Mucosa of descending colon (tissue), 3 donors: ENCODE results near the gene TUB. TPM values are rescaled to one million over a fixed set of nuclear protein-coding genes. Genes with fewer than 3 reads are reported as not detected.

Source experiments
- ATAC-seq: fragments of 200-7000 bp; cut with Tn5 transposase; one replicate; pipeline ENCODE4 v1.9.1; 2020; ENCODE audit warnings: mild to moderate bottlenecking, moderate library complexity
- DNase-seq, 3 donors: peaks; one replicate each; pipeline ENCODE4 v3.0.0-alpha.2; 2020
- H3K36me3 ChIP-seq: fragments of 200-600 bp; one replicate; pipeline ENCODE4 v1.8.0; 2021; ENCODE audit warnings: low read depth, mild to moderate bottlenecking
- H3K4me1 ChIP-seq: fragments of 200-600 bp; one replicate; pipeline ENCODE4 v1.8.0; 2021; ENCODE audit warnings: low read depth, mild to moderate bottlenecking
- H3K4me3 ChIP-seq: fragments of 200-600 bp; one replicate; pipeline ENCODE4 v1.8.0; 2021; ENCODE audit warnings: mild to moderate bottlenecking
- H3K9me3 ChIP-seq: fragments of 200-600 bp; one replicate; pipeline ENCODE4 v1.8.0; 2021; ENCODE audit warnings: mild to moderate bottlenecking
- CTCF ChIP-seq: fragments of 200-600 bp; IDR thresholded peaks from one replicate; pipeline ENCODE4 v1.8.0; 2022; ENCODE audit warnings: antibody characterized with exemption, mild to moderate bottlenecking
- intact Hi-C, 2 donors: fragments of 100-400 bp; cut with DNase I in 1 of 2; cut with micrococcal nuclease in 1 of 2; formaldehyde crosslinking; loops; one replicate each; pipeline versions ENCODE4 v1.11.0 to v1.11.1; 2022; cut with DNase I, micrococcal nuclease
- total RNA-seq, 3 donors: library from RNA; stranded (reverse); fragmentation: NEBNext Ultra II Directional in 2 of 3; extraction: Animal tissue kit (Norgen Biotek cat#: 25700) in 2 of 3; gene quantifications; one replicate each; pipeline versions ENCODE4 v1.2.1 to v1.2.4, GENCODE V29; 2021 to 2023
- donor health status: DM: no; HTN: no; CAD: no; lungs with moderate emphysema.
- donor health status: DM: no; HTN: no; CAD: no.
- donor health status: DM: no; HTN: yes; CAD: no.

Gene TUB
- total RNA-seq, 3 donors from 2014 or later = 0.58 to 10.4 (median 1.8) TPM

- intact Hi-C loops = no loop called here
Observed at GRCh38 chr11:8059030-8059429, 22.0 kb upstream of the TUB start.

GRCh38 chr11:8059571-8060011, 21.4 kb upstream of the TUB start:
- TF ChIP-seq CTCF = no peak
- no peak for DNase-seq
- Histone ChIP-seq H3K9me3 (no peaks in the 10 kb centered on the region), H3K4me3 (no peak overlapping the region), H3K4me1 (peaks cover 3% of the 10 kb centered on the region), H3K36me3 (no peaks in the 10 kb centered on the region)
- ATAC-seq = no peak
- intact Hi-C loops = no loop called here

More at GRCh38 chr11:8059030-8059429, 22.0 kb upstream of the TUB start:
- H3K4me1 ChIP-seq = peaks cover 3% of the 10 kb centered on the region
- H3K36me3 ChIP-seq = no peaks in the 10 kb centered on the region
- DNase-seq (no peak), ATAC-seq (no peak)
- TF ChIP-seq CTCF = no peak
- H3K4me3 ChIP-seq = no peak overlapping the region
- no peaks in the 10 kb centered on the region for H3K9me3 ChIP-seq

GRCh38 chr11:8060146-8060719, 20.8 kb upstream of the TUB start:
- intact Hi-C loops = no loop called here

GRCh38 chr11:8060801-8061554, 20.0 kb upstream of the TUB start:
- Histone ChIP-seq H3K4me1 (peaks cover 3% of the 10 kb centered on the region), H3K36me3 (no peaks in the 10 kb centered on the region), H3K4me3 (no peak overlapping the region), H3K9me3 (no peaks in the 10 kb centered on the region)
- DNase-seq = no peak
- ATAC-seq = no peak
- no peak for TF ChIP-seq CTCF
- intact Hi-C loops = no loop called here

More at GRCh38 chr11:8060146-8060719, 20.8 kb upstream of the TUB start:
- DNase-seq (no peak), ATAC-seq (no peak)
- Histone ChIP-seq H3K36me3 (no peaks in the 10 kb centered on the region), H3K4me3 (no peak overlapping the region), H3K4me1 (peaks cover 3% of the 10 kb centered on the region), H3K9me3 (no peaks in the 10 kb centered on the region)
- TF ChIP-seq CTCF = no peak

GRCh38 chr11:8061555-8062428, 19.2 kb upstream of the TUB start:
- DNase-seq (no peak), ATAC-seq (no peak)
- Histone ChIP-seq H3K4me1 (peaks cover 3% of the 10 kb centered on the region), H3K36me3 (no peaks in the 10 kb centered on the region), H3K9me3 (no peaks in the 10 kb centered on the region), H3K4me3 (no peak overlapping the region)
- no peak for TF ChIP-seq CTCF
- intact Hi-C loops = no loop called here
